HepG2 (cell line): Measurements from ENCODE around the gene RAB8A. TPM values are rescaled to one million over a fixed set of nuclear protein-coding genes. Genes with fewer than 3 reads are reported as not detected.
"Not testable (repeated sequence)": the region's sequence is repeated elsewhere in the genome, so short reads cannot be mapped to it uniquely, and the experiment has no call there.

ENCODE experiments used
- ATAC-seq: fragments of 200-7000 bp; cut with Tn5 transposase; 3 replicates; pipeline ENCODE4 v1.9.1; 2020; ENCODE audit warnings: mild to moderate bottlenecking, moderate library complexity
- BruUV-seq: library from RNA; stranded (reverse); fragments of 400-500 nt; replicated peaks from 2 replicates; lab custom pipeline; 2021; lab: Mats Ljungman, UMichigan
- CTCF ChIA-PET: fragments of 300-600 bp; formaldehyde crosslinking; extraction: SDS; loops from one replicate; lab custom pipeline; 2021; ENCODE audit warnings: low total read pairs, inconsistent platforms, low intra/inter-chr PET ratio; lab: Yijun Ruan, JAX
- POLR2A ChIA-PET: fragments of 350-600 bp; sonication (Branson Sonifier 250); formaldehyde crosslinking; loops from one replicate; lab custom pipeline; 2020; ENCODE audit warnings: antibody characterized with exemption, inconsistent platforms; lab: Yijun Ruan, JAX
- DNase-seq: peaks from one replicate; pipeline ENCODE4 v3.0.0-alpha.2; 2015; ENCODE audit warnings: low spot score
- FAIRE-seq: peaks from 3 replicates; lab custom pipeline; 2011; peaks lifted over from hg19 to GRCh38; lab: Jason Lieb, UNC
- H2AFZ ChIP-seq: one replicate; pipeline ENCODE4 v1.6.1; 2011; ENCODE audit warnings: low read length, inconsistent platforms
- H3K27ac ChIP-seq: fragments of 300-600 bp; 3 replicates; pipeline ENCODE4 v1.8.0; 2011; ENCODE audit warnings: mixed run types, mild to moderate bottlenecking, mixed read lengths, low read length, inconsistent platforms; ENCODE audit not compliant: insufficient read depth; ENCODE audit errors: extremely low read length
- H3K27me3 ChIP-seq, 2 experiments: fragments of 200-600 bp in 1 of 2; 2 replicates in 1 of 2; 3 replicates in 1 of 2; pipeline versions ENCODE4 v1.6.0 to v1.8.0; 2011; ENCODE audit warnings: low read length in 2 of 2, mild to moderate bottlenecking in 2 of 2, moderate library complexity in 2 of 2, inconsistent platforms in 1 of 2; ENCODE audit not compliant: insufficient read depth in 2 of 2, control insufficient read depth in 1 of 2
- H3K36me3 ChIP-seq, 2 experiments: fragments of 200-600 bp in 1 of 2; replicated peaks in 1 of 2; 2 replicates in 1 of 2; 3 replicates in 1 of 2; pipeline versions ENCODE4 v1.5.1 to v1.8.0; 2011; ENCODE audit warnings: low read length in 2 of 2, inconsistent platforms in 1 of 2; ENCODE audit not compliant: insufficient read depth in 2 of 2, control insufficient read depth in 1 of 2
- H3K4me1 ChIP-seq: 2 replicates; pipeline ENCODE4 v1.5.1; 2012; ENCODE audit warnings: low read length, inconsistent platforms; ENCODE audit not compliant: insufficient read depth
- H3K4me2 ChIP-seq: 2 replicates; pipeline ENCODE4 v1.6.0; 2011; ENCODE audit warnings: low read depth, low read length, inconsistent platforms
- H3K4me3 ChIP-seq, 3 experiments: fragments of 200-600 bp in 1 of 3; sonication (generic), shearing (Covaris generic) in 1 of 3; replicated peaks in 1 of 3; 2 replicates each; pipeline ENCODE4 v1.5.1; 2011 to 2016; ENCODE audit warnings: low read length in 3 of 3, inconsistent platforms in 2 of 3, low read depth in 2 of 3, mild to moderate bottlenecking in 2 of 3, control low read depth in 1 of 3, mixed read lengths in 1 of 3; ENCODE audit not compliant: insufficient read depth in 1 of 3
- H3K79me2 ChIP-seq: one replicate; pipeline ENCODE4 v1.6.1; 2011; ENCODE audit warnings: low read length, inconsistent platforms; ENCODE audit not compliant: insufficient read depth
- H3K9ac ChIP-seq: 2 replicates; pipeline ENCODE4 v1.6.0; 2011; ENCODE audit warnings: mild to moderate bottlenecking, low read depth, low read length, inconsistent platforms; ENCODE audit not compliant: insufficient read depth
- H3K9me3 ChIP-seq: 2 replicates; pipeline ENCODE4 v1.5.1; 2012; ENCODE audit warnings: mild to moderate bottlenecking, low read length
- H4K20me1 ChIP-seq: 2 replicates; pipeline ENCODE4 v1.6.0; 2011; ENCODE audit warnings: inconsistent platforms, mild to moderate bottlenecking, low read length, moderate library complexity; ENCODE audit not compliant: insufficient read depth
- HNF4A ChIP-seq: sonication (generic); formaldehyde crosslinking; IDR thresholded peaks from 2 replicates; pipeline ENCODE4 v1.4.0; 2020; ENCODE audit warnings: missing genetic modification reagents
- ZNF547 ChIP-seq: sonication (generic); formaldehyde crosslinking; IDR thresholded peaks from 2 replicates; pipeline ENCODE4 v1.5.1; 2020; ENCODE audit warnings: mild to moderate bottlenecking, missing genetic modification reagents
- ZNF777 ChIP-seq: sonication (generic); formaldehyde crosslinking; IDR thresholded peaks from 2 replicates; pipeline ENCODE4 v1.4.0; 2020; ENCODE audit warnings: missing genetic modification reagents
- WGBS: methylation state at CpG from one replicate; pipeline ENCODE4 v1.1.6; 2017; ENCODE audit warnings: low lambda C conversion rate; 5-methylcytosine and 5-hydroxymethylcytosine counted together
- in situ Hi-C: cut with HindIII; loops from 2 replicates; pipeline ENCODE4 v1.10.0; 2017; ENCODE audit warnings: low pct_unique_long_range_greater_than_20kb; ENCODE audit not compliant: extremely low pct_ligation_motif_present
- intact Hi-C: fragments of 100-400 bp; cut with micrococcal nuclease; formaldehyde crosslinking; loops from one replicate; pipeline ENCODE4 v1.10.0; 2022; ENCODE audit not compliant: unreplicated experiment
- polyA plus RNA-seq, 8 experiments: library from polyadenylated mRNA; depleted of rRNA in 3 of 8; stranded (reverse) in 7 of 8; unstranded in 1 of 8; fragments of >200 nt; fragmentation: Illumina TruSeq in 4 of 8; extraction: Trizol in 4 of 8; gene quantifications; 2 replicates each; pipeline versions ENCODE4 v1.2.1 to v1.2.3, GENCODE V29; 2011 to 2016; ENCODE audit warnings: low read depth in 4 of 8, missing spikeins in 1 of 8, mixed read lengths in 1 of 8; ENCODE audit not compliant: insufficient read depth in 1 of 8
- total RNA-seq, 5 experiments: library from RNA; depleted of rRNA; stranded (reverse); fragments of >200 nt; fragmentation: Illumina TruSeq; extraction: Trizol; gene quantifications; 2 replicates each; pipeline ENCODE4 v1.2.3, GENCODE V29; 2016; ENCODE audit warnings: low read depth in 1 of 5
- TF ChIP-seq, protein P1 (sequence below): sonication (generic); formaldehyde crosslinking; IDR thresholded peaks from 2 replicates; pipeline ENCODE4 v1.4.0; 2020; ENCODE audit warnings: low read depth, mild to moderate bottlenecking, missing genetic modification reagents
- TF ChIP-seq, protein P2 (sequence below): sonication (generic); formaldehyde crosslinking; IDR thresholded peaks from 2 replicates; pipeline ENCODE4 v1.4.0; 2020; ENCODE audit warnings: missing genetic modification reagents, mild to moderate bottlenecking, borderline replicate concordance

RAB8A gene
- total and polyA plus RNA-seq, 2 of the 13 experiments (the other 11 are each of a cell fraction or from before 2014, with no cell fraction given): 36.7 to 45.0 TPM

DNA sequence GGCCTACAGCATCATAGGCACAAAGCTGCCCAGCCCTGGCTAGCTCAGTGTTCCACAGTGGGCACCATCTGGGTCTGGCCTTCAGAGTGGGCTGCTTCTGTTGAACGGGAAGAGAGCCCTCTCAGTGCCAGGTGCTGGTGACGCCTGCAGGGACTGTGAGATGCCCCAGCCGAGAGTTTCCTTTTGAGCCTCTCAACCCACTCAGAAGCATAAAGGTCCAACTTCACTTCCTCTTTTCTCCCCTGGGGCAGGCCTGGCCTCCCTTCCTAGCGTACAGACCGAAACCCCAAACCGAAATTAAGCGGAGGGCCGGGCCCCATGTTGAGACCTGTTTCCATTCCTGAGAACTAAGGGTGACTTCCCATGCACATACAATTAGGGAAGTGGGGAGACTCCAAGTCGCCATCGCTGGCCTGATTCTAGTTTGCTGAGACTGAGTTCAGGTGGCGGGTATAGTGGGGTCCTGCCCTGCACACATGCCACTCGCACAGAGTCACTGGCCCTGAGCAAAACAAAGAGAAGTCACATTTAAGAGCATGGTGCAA lies 6.9 kb downstream of the RAB8A start (continued):
- TF ChIP-seq, protein P1, sequence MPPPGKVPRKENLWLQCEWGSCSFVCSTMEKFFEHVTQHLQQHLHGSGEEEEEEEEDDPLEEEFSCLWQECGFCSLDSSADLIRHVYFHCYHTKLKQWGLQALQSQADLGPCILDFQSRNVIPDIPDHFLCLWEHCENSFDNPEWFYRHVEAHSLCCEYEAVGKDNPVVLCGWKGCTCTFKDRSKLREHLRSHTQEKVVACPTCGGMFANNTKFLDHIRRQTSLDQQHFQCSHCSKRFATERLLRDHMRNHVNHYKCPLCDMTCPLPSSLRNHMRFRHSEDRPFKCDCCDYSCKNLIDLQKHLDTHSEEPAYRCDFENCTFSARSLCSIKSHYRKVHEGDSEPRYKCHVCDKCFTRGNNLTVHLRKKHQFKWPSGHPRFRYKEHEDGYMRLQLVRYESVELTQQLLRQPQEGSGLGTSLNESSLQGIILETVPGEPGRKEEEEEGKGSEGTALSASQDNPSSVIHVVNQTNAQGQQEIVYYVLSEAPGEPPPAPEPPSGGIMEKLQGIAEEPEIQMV (CRISPR knock-in tag): no peak
- TF ChIP-seq ZNF547 (CRISPR knock-in tag): no peak
- TF ChIP-seq ZNF777 (CRISPR knock-in tag): no peak
- TF ChIP-seq, protein P2, sequence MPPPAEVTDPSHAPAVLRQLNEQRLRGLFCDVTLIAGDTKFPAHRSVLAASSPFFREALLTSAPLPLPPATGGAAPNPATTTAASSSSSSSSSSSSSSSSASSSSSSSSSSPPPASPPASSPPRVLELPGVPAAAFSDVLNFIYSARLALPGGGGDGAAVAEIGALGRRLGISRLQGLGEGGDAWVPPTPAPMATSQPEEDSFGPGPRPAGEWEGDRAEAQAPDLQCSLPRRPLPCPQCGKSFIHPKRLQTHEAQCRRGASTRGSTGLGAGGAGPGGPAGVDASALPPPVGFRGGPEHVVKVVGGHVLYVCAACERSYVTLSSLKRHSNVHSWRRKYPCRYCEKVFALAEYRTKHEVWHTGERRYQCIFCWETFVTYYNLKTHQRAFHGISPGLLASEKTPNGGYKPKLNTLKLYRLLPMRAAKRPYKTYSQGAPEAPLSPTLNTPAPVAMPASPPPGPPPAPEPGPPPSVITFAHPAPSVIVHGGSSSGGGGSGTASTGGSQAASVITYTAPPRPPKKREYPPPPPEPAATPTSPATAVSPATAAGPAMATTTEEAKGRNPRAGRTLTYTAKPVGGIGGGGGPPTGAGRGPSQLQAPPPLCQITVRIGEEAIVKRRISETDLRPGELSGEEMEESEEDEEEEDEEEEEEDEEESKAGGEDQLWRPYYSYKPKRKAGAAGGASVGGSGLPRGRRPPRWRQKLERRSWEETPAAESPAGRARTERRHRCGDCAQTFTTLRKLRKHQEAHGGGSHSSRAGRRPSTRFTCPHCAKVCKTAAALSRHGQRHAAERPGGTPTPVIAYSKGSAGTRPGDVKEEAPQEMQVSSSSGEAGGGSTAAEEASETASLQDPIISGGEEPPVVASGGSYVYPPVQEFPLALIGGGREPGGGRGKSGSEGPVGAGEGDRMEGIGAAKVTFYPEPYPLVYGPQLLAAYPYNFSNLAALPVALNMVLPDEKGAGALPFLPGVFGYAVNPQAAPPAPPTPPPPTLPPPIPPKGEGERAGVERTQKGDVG: no peak
- TF ChIP-seq, all 625 proteins: peak for 0

DNA sequence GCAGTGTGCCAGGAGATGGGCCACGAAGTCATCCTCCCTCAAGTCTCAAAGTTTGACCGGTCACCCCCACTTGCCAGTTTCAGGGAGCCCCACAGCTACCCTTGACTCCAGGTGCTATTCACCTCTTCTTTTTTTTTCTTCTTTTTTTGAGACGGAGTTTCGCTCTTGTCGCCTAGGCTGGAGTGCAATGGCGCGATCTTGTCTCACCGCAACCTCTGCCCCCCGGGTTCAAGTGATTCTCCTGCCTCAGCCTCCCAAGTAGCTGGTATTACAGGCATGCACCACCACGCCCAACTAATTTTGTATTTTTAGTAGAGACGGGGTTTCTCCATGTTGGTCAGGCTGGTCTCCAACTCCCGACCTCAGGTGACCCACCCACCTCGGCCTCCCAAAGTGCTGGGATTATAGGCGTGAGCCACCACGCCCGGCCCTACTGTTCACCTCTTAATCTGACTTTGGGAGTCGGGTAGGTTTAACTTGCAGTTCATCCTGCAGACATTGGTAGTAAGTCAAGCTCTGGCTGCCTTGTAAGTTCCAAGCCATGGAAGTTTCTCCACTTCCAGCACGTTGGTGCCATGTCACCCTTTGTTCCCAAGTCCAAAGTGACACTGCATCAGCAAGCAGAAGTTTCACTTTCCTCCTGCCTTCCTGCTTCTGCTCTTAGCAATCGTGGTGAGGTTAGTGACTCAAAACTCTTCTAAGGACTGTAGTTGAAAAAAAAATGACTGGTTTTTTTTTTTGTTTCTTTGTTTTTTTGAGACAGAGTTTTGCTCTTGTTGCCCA lies 7.6 kb downstream of the RAB8A start:
- H2AFZ ChIP-seq, H3K27me3 ChIP-seq, H3K9me3 ChIP-seq, H4K20me1 ChIP-seq, FAIRE-seq, H3K9ac ChIP-seq, ATAC-seq, DNase-seq, H3K4me2 ChIP-seq, H3K4me3 ChIP-seq, in situ Hi-C loops, POLR2A ChIA-PET, BruUV-seq, intact Hi-C loops, CTCF ChIA-PET: not testable (repeated sequence)
- peak overlapping the region; percentile 21 for H3K27ac ChIP-seq
- peaks cover 17% of the 10 kb centered on the region for H3K79me2 ChIP-seq
- H3K4me1 ChIP-seq: peaks cover 33% of the 10 kb centered on the region
- peak; percentile 63 for TF ChIP-seq HNF4A (CRISPR knock-in tag)
- peaks cover 22 to 50% of the 10 kb centered on the region in 2 experiments; a peak in 4 of 5 replicates for H3K36me3 ChIP-seq
- 92% methylated on average over 19 of the region's 19 CpGs for WGBS
